ENCODE results near the gene ERBB4.

ERBB4 gene

GRCh38 chr2:211724933-211725332, 813.7 kb downstream of the ERBB4 start:
- ATAC-seq = no peak
- no peak for TF ChIP-seq CSDC2 (CRISPR knock-in tag; IDR thresholded peaks at IDR 0.05)
- TF ChIP-seq, protein P1, sequence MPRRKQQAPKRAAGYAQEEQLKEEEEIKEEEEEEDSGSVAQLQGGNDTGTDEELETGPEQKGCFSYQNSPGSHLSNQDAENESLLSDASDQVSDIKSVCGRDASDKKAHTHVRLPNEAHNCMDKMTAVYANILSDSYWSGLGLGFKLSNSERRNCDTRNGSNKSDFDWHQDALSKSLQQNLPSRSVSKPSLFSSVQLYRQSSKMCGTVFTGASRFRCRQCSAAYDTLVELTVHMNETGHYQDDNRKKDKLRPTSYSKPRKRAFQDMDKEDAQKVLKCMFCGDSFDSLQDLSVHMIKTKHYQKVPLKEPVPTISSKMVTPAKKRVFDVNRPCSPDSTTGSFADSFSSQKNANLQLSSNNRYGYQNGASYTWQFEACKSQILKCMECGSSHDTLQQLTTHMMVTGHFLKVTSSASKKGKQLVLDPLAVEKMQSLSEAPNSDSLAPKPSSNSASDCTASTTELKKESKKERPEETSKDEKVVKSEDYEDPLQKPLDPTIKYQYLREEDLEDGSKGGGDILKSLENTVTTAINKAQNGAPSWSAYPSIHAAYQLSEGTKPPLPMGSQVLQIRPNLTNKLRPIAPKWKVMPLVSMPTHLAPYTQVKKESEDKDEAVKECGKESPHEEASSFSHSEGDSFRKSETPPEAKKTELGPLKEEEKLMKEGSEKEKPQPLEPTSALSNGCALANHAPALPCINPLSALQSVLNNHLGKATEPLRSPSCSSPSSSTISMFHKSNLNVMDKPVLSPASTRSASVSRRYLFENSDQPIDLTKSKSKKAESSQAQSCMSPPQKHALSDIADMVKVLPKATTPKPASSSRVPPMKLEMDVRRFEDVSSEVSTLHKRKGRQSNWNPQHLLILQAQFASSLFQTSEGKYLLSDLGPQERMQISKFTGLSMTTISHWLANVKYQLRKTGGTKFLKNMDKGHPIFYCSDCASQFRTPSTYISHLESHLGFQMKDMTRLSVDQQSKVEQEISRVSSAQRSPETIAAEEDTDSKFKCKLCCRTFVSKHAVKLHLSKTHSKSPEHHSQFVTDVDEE (CRISPR knock-in tag; IDR thresholded peaks at IDR 0.05) = no peak
- TF ChIP-seq BACH2 (CRISPR knock-in tag; IDR thresholded peaks at IDR 0.05; ENCODE audit: borderline replicate concordance) = no peak
- no peak for TF ChIP-seq ZFP30 (CRISPR knock-in tag; IDR thresholded peaks at IDR 0.05)
- no peak for TF ChIP-seq PPARA (CRISPR knock-in tag; IDR thresholded peaks at IDR 0.05; ENCODE audit: borderline replicate concordance)
- no peak for TF ChIP-seq ISL1 (CRISPR knock-in tag; IDR thresholded peaks at IDR 0.05)
- TF ChIP-seq SNAI2 (CRISPR knock-in tag; IDR thresholded peaks at IDR 0.05) = no peak
- TF ChIP-seq RARB (CRISPR knock-in tag; IDR thresholded peaks at IDR 0.05) = no peak
- no peak for TF ChIP-seq ZNF565 (CRISPR knock-in tag; conservative IDR thresholded peaks at IDR 0.05; ENCODE audit: low read depth)
- TF ChIP-seq ZC3H10 (CRISPR knock-in tag; IDR thresholded peaks at IDR 0.05) = no peak
- no peak for TF ChIP-seq CSRNP3 (CRISPR knock-in tag; IDR thresholded peaks at IDR 0.05)
- no peak for TF ChIP-seq PATZ1 (CRISPR knock-in tag; IDR thresholded peaks at IDR 0.05; ENCODE audit: borderline replicate concordance)
- TF ChIP-seq, protein P2, sequence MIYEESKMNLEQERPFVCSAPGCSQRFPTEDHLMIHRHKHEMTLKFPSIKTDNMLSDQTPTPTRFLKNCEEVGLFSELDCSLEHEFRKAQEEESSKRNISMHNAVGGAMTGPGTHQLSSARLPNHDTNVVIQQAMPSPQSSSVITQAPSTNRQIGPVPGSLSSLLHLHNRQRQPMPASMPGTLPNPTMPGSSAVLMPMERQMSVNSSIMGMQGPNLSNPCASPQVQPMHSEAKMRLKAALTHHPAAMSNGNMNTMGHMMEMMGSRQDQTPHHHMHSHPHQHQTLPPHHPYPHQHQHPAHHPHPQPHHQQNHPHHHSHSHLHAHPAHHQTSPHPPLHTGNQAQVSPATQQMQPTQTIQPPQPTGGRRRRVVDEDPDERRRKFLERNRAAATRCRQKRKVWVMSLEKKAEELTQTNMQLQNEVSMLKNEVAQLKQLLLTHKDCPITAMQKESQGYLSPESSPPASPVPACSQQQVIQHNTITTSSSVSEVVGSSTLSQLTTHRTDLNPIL (CRISPR knock-in tag; IDR thresholded peaks at IDR 0.05; ENCODE audit: low read depth) = no peak
- TF ChIP-seq ZFP3 (CRISPR knock-in tag; IDR thresholded peaks at IDR 0.05) = no peak
- TF ChIP-seq ESRRG (CRISPR knock-in tag; IDR thresholded peaks at IDR 0.05) = no peak
- TF ChIP-seq TCF4 (CRISPR knock-in tag; IDR thresholded peaks at IDR 0.05; ENCODE audit: borderline replicate concordance) = no peak
- no peak for TF ChIP-seq GLIS3 (CRISPR knock-in tag; IDR thresholded peaks at IDR 0.05)
- no peak for TF ChIP-seq TOX (CRISPR knock-in tag; IDR thresholded peaks at IDR 0.05; ENCODE audit: borderline replicate concordance)

- ATAC-seq = no peak
- TF ChIP-seq OSR1 (CRISPR knock-in tag; IDR thresholded peaks at IDR 0.05) (no peak), ZC3H10 (CRISPR knock-in tag; IDR thresholded peaks at IDR 0.05) (no peak), ARNTL (CRISPR knock-in tag; IDR thresholded peaks at IDR 0.05; ENCODE audit: borderline replicate concordance, low read depth) (no peak), TOX (CRISPR knock-in tag; IDR thresholded peaks at IDR 0.05; ENCODE audit: borderline replicate concordance) (no peak), ZFP3 (CRISPR knock-in tag; IDR thresholded peaks at IDR 0.05) (no peak), RARB (CRISPR knock-in tag; IDR thresholded peaks at IDR 0.05) (no peak), ESRRG (CRISPR knock-in tag; IDR thresholded peaks at IDR 0.05) (no peak), PATZ1 (CRISPR knock-in tag; IDR thresholded peaks at IDR 0.05; ENCODE audit: borderline replicate concordance) (no peak), CSDC2 (CRISPR knock-in tag; IDR thresholded peaks at IDR 0.05) (no peak), SNAI2 (CRISPR knock-in tag; IDR thresholded peaks at IDR 0.05) (no peak), ISL1 (CRISPR knock-in tag; IDR thresholded peaks at IDR 0.05) (no peak), ZNF70 (CRISPR knock-in tag; IDR thresholded peaks at IDR 0.05) (no peak), ZNF565 (CRISPR knock-in tag; conservative IDR thresholded peaks at IDR 0.05; ENCODE audit: low read depth) (no peak), BACH2 (CRISPR knock-in tag; IDR thresholded peaks at IDR 0.05; ENCODE audit: borderline replicate concordance) (no peak), ZNF8 (CRISPR knock-in tag; IDR thresholded peaks at IDR 0.05) (no peak), ZFP30 (CRISPR knock-in tag; IDR thresholded peaks at IDR 0.05) (no peak), PPARA (CRISPR knock-in tag; IDR thresholded peaks at IDR 0.05; ENCODE audit: borderline replicate concordance) (no peak)
- TF ChIP-seq, protein P2 (CRISPR knock-in tag; IDR thresholded peaks at IDR 0.05; ENCODE audit: low read depth) = no peak
- TF ChIP-seq, protein P3, sequence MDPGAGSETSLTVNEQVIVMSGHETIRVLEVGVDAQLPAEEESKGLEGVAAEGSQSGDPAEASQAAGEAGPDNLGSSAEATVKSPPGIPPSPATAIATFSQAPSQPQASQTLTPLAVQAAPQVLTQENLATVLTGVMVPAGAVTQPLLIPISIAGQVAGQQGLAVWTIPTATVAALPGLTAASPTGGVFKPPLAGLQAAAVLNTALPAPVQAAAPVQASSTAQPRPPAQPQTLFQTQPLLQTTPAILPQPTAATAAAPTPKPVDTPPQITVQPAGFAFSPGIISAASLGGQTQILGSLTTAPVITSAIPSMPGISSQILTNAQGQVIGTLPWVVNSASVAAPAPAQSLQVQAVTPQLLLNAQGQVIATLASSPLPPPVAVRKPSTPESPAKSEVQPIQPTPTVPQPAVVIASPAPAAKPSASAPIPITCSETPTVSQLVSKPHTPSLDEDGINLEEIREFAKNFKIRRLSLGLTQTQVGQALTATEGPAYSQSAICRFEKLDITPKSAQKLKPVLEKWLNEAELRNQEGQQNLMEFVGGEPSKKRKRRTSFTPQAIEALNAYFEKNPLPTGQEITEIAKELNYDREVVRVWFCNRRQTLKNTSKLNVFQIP (CRISPR knock-in tag; IDR thresholded peaks at IDR 0.05; ENCODE audit: borderline replicate concordance, low read depth) = no peak
- TF ChIP-seq, protein P1 (CRISPR knock-in tag; IDR thresholded peaks at IDR 0.05) = no peak
Measured at GRCh38 chr2:211723398-211723797, 815.2 kb downstream of the ERBB4 start.

All from SK-N-SH treated with all-trans-retinoic acid at 6 μM for 48 hours (cell line).